Tibial artery (tissue), 4 donors: ENCODE results near the gene MEG3.
"Not testable (repeated sequence)": the region's sequence is repeated elsewhere in the genome, so short reads cannot be mapped to it uniquely, and the experiment has no call there.

Experiments
- DNase-seq, 2 donors: peaks; one replicate each; pipeline ENCODE4 v3.0.0-alpha.2; 2019
- H3K27ac ChIP-seq, 2 donors: fragments of 200-600 bp; sonication (generic) in 1 of 2; 1 replicate in 1 of 2; 2 replicates in 1 of 2; pipeline ENCODE4 v1.5.1; 2018 to 2019; ENCODE audit warnings: mild to moderate bottlenecking in 1 of 2
- H3K27me3 ChIP-seq, 2 donors: fragments of 200-600 bp; sonication (generic) in 1 of 2; one replicate each; pipeline versions ENCODE4 v1.5.1 to v1.6.0; 2016 to 2019
- H3K36me3 ChIP-seq, 3 donors: fragments of 200-600 bp; sonication (generic) in 2 of 3; one replicate each; pipeline ENCODE4 v1.5.1; 2016 to 2019; ENCODE audit warnings: mild to moderate bottlenecking in 2 of 3
- H3K4me1 ChIP-seq, 4 donors: fragments of 200-600 bp; sonication (generic) in 2 of 4; 1 replicate in 3 of 4; 2 replicates in 1 of 4; pipeline ENCODE4 v1.5.1; 2016 to 2019
- H3K4me3 ChIP-seq, 2 donors: fragments of 200-600 bp; sonication (generic) in 1 of 2; 1 replicate in 1 of 2; 2 replicates in 1 of 2; pipeline ENCODE4 v1.5.1; 2018 to 2019; ENCODE audit warnings: mild to moderate bottlenecking in 2 of 2
- H3K9me3 ChIP-seq, 3 donors: fragments of 200-600 bp; sonication (generic) in 1 of 3; one replicate each; pipeline ENCODE4 v1.5.1; 2016 to 2019
- intact Hi-C: fragments of 100-400 bp; cut with DNase I; formaldehyde crosslinking; loops from one replicate; pipeline ENCODE4 v1.15.0; 2023; ENCODE audit warnings: low total_unique reads
- TF ChIP-seq, protein P1 (sequence below), 2 experiments: fragments of 200-600 bp in 1 of 2; fragments of 450-650 bp in 1 of 2; IDR thresholded peaks; one replicate each; pipeline ENCODE4 v1.5.1; 2017 to 2019; ENCODE audit warnings: antibody characterized with exemption in 2 of 2, mild to moderate bottlenecking in 1 of 2, moderate library complexity in 1 of 2

MEG3 gene

DNA sequence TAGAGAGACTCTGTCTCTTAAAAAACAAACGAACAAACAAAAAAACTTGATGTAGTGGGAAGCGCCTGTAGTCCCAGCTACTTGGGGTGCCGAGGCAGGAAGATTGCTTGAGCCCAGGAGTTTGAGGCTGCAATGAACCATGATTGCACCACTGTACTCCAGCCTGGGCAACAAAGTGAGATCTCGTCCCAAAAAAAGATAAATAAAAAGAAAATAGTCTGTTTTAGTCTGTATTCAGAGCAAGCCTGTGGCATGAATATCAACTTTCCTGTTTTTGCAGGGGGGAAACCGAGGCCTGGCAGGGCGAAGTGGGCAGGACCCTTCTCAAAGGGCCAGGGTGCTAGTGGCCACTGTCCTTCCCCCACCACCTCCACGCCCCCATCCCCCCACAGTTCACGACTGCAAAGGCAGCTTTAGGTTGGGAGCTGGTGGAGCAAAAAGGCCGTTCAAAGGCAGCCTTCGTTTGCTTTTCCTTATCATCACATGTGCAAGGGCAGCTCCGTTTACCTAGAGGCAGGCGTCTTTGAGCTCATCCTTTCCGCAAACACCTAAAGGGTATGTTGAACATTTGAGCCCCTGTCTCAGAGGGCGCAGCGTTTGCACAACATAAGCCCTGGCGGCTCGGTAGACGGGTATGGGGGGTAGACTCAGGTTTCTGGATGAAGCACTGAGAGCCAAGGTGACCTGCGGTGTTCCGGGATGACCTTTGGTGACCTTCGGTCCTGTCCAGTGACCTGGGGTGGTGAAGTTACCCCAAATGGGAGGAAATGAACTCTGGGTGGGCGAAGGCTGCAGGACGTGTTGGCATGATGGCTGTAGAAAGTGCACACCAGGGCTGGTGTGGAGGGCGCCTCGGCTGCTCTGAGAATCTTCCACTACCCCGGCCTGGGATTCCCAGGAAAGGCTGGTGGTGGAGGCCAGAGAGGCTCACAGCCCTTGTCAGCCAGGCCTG is 8.7 kb upstream of the MEG3 start:
- no peak for DNase-seq
- intact Hi-C loops: no loop called here
- no peaks in the 10 kb centered on the region for H3K36me3 ChIP-seq
- no peak overlapping the region for H3K27ac ChIP-seq
- no peaks in the 10 kb centered on the region for H3K9me3 ChIP-seq
- H3K4me1 ChIP-seq: no peaks in the 10 kb centered on the region
- H3K27me3 ChIP-seq: peaks cover 0 to 2% of the 10 kb centered on the region in 2 donors
- H3K4me3 ChIP-seq: no peak overlapping the region
- TF ChIP-seq, protein P1, sequence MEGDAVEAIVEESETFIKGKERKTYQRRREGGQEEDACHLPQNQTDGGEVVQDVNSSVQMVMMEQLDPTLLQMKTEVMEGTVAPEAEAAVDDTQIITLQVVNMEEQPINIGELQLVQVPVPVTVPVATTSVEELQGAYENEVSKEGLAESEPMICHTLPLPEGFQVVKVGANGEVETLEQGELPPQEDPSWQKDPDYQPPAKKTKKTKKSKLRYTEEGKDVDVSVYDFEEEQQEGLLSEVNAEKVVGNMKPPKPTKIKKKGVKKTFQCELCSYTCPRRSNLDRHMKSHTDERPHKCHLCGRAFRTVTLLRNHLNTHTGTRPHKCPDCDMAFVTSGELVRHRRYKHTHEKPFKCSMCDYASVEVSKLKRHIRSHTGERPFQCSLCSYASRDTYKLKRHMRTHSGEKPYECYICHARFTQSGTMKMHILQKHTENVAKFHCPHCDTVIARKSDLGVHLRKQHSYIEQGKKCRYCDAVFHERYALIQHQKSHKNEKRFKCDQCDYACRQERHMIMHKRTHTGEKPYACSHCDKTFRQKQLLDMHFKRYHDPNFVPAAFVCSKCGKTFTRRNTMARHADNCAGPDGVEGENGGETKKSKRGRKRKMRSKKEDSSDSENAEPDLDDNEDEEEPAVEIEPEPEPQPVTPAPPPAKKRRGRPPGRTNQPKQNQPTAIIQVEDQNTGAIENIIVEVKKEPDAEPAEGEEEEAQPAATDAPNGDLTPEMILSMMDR (IDR thresholded peaks at IDR 0.05): no peak

DNA sequence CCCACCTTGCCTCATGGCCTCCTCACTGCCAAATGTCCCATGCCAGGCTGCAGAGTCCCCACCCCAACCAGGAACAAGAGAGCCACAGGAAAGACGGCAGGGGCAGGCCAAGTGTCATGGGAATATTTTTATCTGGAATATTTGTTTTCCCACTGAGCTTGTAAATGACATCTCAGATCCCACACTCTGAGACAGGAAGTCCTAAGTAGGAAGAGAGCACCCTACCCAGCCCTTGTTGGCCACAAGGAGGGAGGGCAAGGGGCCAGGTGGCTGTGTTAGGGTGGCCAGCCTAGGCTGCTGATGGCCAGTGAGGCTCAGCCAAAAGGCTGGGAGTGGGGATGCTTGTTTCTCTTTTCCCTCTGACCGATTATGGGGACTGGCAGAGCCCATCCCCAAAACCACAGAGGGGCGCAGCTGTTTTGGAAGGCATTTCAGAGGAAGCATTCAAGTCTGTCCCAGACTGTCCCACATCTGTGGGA is 7.7 kb upstream of the MEG3 start:
- H3K36me3 ChIP-seq: no peaks in the 10 kb centered on the region
- TF ChIP-seq, protein P1 (IDR thresholded peaks at IDR 0.05): no peak
- H3K27ac ChIP-seq: no peak overlapping the region
- H3K9me3 ChIP-seq: no peaks in the 10 kb centered on the region
- no peak overlapping the region for H3K4me3 ChIP-seq
- DNase-seq: no peak
- H3K27me3 ChIP-seq: peaks cover 0 to 4% of the 10 kb centered on the region in 2 donors
- intact Hi-C loops: no loop called here
- no peaks in the 10 kb centered on the region for H3K4me1 ChIP-seq

DNA sequence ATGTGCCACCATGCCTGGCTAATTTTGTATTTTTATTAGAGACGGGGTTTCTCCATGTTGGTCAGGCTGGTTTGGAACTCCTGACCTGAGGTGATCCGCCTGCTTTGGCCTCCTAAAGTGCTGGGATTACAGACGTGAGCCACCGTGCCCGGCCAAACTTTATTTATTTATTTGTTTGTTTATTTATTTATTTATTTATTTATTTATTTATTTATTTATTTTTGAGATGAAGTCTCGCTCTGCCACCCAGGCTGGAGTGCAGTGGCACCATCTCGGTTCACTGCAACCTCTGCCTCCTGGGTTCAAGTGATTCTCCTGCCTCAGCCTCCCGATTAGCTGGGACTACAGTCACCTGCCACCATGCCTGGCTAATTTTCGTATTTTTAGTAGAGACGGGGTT is 7.0 kb upstream of the MEG3 start:
- DNase-seq, H3K4me1 ChIP-seq, H3K27ac ChIP-seq, H3K27me3 ChIP-seq, H3K36me3 ChIP-seq, H3K4me3 ChIP-seq, intact Hi-C loops, H3K9me3 ChIP-seq: not testable (repeated sequence)

DNA sequence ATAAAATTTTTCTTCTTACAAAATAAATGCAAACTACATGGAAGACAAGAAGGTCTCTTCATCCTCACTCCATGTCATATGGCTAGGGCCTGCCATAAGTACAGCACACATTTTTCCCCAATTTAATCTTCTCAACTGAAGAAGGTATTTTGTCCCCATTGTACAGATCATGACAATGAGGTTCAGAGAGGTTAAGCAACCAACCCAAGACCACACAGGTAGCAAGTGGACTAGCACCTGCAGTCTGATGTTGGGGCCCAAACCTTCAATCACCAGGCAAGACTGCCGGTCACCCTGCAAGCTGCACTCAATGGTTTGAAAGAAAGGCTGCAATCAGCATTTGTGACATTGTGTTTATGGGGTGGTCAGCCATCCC is 6.5 kb upstream of the MEG3 start:
- DNase-seq: no peak
- no peak overlapping the region for H3K4me3 ChIP-seq
- peaks cover 0 to 14% of the 10 kb centered on the region in 2 donors for H3K27me3 ChIP-seq
- H3K9me3 ChIP-seq: no peaks in the 10 kb centered on the region
- TF ChIP-seq, protein P1 (IDR thresholded peaks at IDR 0.05): no peak
- no peaks in the 10 kb centered on the region for H3K4me1 ChIP-seq
- H3K27ac ChIP-seq: no peak overlapping the region
- intact Hi-C loops: no loop called here
- H3K36me3 ChIP-seq: no peaks in the 10 kb centered on the region

DNA sequence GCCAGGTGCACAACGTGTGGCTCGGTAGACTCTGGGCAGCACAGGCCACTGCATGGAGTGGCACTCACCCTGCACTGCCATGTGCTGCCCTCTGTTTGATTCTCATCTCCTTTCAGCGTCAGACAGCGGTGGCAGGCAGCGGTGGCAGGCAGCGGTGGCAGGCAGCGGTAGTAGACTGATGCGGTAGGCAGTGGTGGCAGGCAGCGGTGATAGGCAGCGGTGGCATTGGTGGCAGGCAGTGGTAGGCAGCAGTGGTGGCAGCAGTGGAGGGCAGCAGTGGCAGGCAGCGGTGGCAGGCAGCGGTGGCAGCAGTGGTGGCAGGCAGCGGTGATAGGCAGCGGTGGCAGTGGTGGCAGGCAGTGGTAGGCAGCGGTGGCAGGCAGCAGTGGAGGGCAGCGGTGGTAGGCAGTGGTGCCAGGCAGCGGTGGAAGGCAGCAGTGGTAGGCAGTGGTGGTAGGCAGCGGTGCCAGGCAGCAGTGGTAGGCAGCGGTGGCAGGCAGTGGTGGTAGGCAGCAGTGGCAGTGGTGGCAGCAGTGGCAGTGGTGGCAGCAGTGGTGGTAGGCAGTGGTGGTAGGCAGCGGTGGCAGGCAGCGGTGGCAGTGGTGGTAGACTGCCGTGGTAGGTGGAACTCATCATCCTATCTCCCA is 6.0 kb upstream of the MEG3 start:
- no peak for DNase-seq
- H3K27me3 ChIP-seq: peaks cover 0 to 19% of the 10 kb centered on the region in 2 donors
- no peaks in the 10 kb centered on the region for H3K4me1 ChIP-seq
- intact Hi-C loops: no loop called here
- H3K36me3 ChIP-seq: no peaks in the 10 kb centered on the region
- no peak overlapping the region for H3K4me3 ChIP-seq
- H3K27ac ChIP-seq: no peak overlapping the region
- H3K9me3 ChIP-seq: no peaks in the 10 kb centered on the region
- TF ChIP-seq, protein P1 (IDR thresholded peaks at IDR 0.05): no peak

DNA sequence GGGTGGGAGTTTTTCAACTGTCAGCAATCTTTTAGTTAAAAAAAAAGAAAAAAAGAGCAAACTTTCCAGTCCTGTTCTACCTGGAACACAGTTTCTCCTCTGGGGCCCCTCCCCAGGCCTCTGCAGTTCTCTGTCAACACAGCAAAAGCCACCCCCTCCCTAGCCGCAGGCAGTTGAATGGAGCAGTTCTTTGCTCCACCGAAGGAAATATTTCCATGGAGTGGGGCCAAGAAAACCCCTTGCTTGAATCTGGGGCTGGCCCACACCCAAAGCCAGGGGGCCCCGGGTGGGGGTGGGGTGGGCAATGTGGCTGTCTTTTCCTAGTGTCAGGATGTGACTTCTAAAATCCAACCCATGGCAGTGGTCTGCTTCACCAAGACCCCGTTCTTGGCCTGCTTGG is 5.0 kb upstream of the MEG3 start:
- DNase-seq: no peak
- Histone ChIP-seq H3K9me3 (no peaks in the 10 kb centered on the region), H3K27ac (no peak overlapping the region), H3K4me1 (no peaks in the 10 kb centered on the region), H3K27me3 (peaks cover 0 to 29% of the 10 kb centered on the region in 2 donors), H3K4me3 (no peak overlapping the region), H3K36me3 (no peaks in the 10 kb centered on the region)
- TF ChIP-seq, protein P1 (IDR thresholded peaks at IDR 0.05): no peak
- intact Hi-C loops: no loop called here
